Suppressor macrophage treated with lipopolysaccharide for 4 hours (primary cell): ENCODE results near the gene NUTM2G.
A peak's percentile ranks its signal among the peaks of the same experiment; 100 is the strongest.
"Not testable (repeated sequence)": the region's sequence is repeated elsewhere in the genome, so short reads cannot be mapped to it uniquely, and the experiment has no call there.

Experiments
- DNase-seq: peaks from one replicate; pipeline ENCODE4 v3.0.0-alpha.2; 2020

The NUTM2G gene

GRCh38 chr9:96928543-96928942 is at the start of gene NUTM2G:
Gene NUTM2G (plus strand): TSS chr9:96928843. CDS start chr9:96929025, 182 bp downstream.
- DNase-seq: not testable (repeated sequence)

GRCh38 chr9:96883922-96884321 is 44.7 kb upstream of the NUTM2G start:
- DNase-seq: peak; percentile 20

- DNase-seq: peak; percentile 30
Observed at GRCh38 chr9:96884443-96884842, 44.2 kb upstream of the NUTM2G start.

GRCh38 chr9:96885424-96885823 is 43.2 kb upstream of the NUTM2G start:
- no peak for DNase-seq

GRCh38 chr9:96888591-96888990 is 40.1 kb upstream of the NUTM2G start:
- no peak for DNase-seq

GRCh38 chr9:96892131-96892530 is 36.5 kb upstream of the NUTM2G start:
- DNase-seq: no peak

GRCh38 chr9:96900010-96900409 is 28.6 kb upstream of the NUTM2G start:
- not testable (repeated sequence) for DNase-seq

GRCh38 chr9:96904947-96905722 is 23.5 kb upstream of the NUTM2G start:
- not testable (repeated sequence) for DNase-seq

- not testable (repeated sequence) for DNase-seq
Observed at GRCh38 chr9:96908479-96908878, 20.2 kb upstream of the NUTM2G start.

GRCh38 chr9:96915539-96915938 is 13.1 kb upstream of the NUTM2G start:
- not testable (repeated sequence) for DNase-seq

GRCh38 chr9:96916531-96916930 is 12.1 kb upstream of the NUTM2G start:
- not testable (repeated sequence) for DNase-seq

GRCh38 chr9:96918550-96918949 is 10.1 kb upstream of the NUTM2G start:
- not testable (repeated sequence) for DNase-seq

- DNase-seq: not testable (repeated sequence)
Observed at GRCh38 chr9:96920803-96921202, 7.8 kb upstream of the NUTM2G start.

GRCh38 chr9:96925587-96925986 is 3.1 kb upstream of the NUTM2G start:
- DNase-seq: not testable (repeated sequence)

GRCh38 chr9:96931665-96932064 is 3.0 kb downstream of the NUTM2G start:
- not testable (repeated sequence) for DNase-seq

- DNase-seq: not testable (repeated sequence)
Observed at GRCh38 chr9:96934097-96934496, 5.5 kb downstream of the NUTM2G start.

GRCh38 chr9:96934706-96935105 is 6.1 kb downstream of the NUTM2G start:
- DNase-seq: not testable (repeated sequence)

- not testable (repeated sequence) for DNase-seq
Observed at GRCh38 chr9:96935401-96935800, 6.8 kb downstream of the NUTM2G start.

GRCh38 chr9:96937442-96937841 is 8.8 kb downstream of the NUTM2G start:
- DNase-seq: not testable (repeated sequence)

- DNase-seq: not testable (repeated sequence)
Observed at GRCh38 chr9:96938957-96939665, 10.5 kb downstream of the NUTM2G start.

- DNase-seq: not testable (repeated sequence)
Observed at GRCh38 chr9:96940982-96941381, 12.3 kb downstream of the NUTM2G start.

GRCh38 chr9:96941628-96942027 is 13.0 kb downstream of the NUTM2G start:
- DNase-seq: not testable (repeated sequence)

GRCh38 chr9:96942181-96942580 is 13.5 kb downstream of the NUTM2G start:
- DNase-seq: not testable (repeated sequence)

- not testable (repeated sequence) for DNase-seq
Observed at GRCh38 chr9:96949346-96949745, 20.7 kb downstream of the NUTM2G start.
